Upper lobe of right lung (tissue), 1 donor: ENCODE measurements around the gene SSTR1. TPM values are rescaled to one million over a fixed set of nuclear protein-coding genes. Genes with fewer than 3 reads are reported as not detected.

ENCODE experiments used
- ATAC-seq: fragments of 200-7000 bp; cut with Tn5 transposase; one replicate; pipeline ENCODE4 v1.9.1; 2020; ENCODE audit warnings: mild to moderate bottlenecking, moderate library complexity
- DNase-seq: peaks from one replicate; pipeline ENCODE4 v3.0.0-alpha.2; 2020
- H3K27ac ChIP-seq: fragments of 200-600 bp; one replicate; pipeline ENCODE4 v1.8.0; 2022
- H3K27me3 ChIP-seq: fragments of 200-600 bp; one replicate; pipeline ENCODE4 v1.8.0; 2022; ENCODE audit warnings: mild to moderate bottlenecking
- H3K36me3 ChIP-seq: fragments of 200-600 bp; one replicate; pipeline ENCODE4 v1.8.0; 2022
- H3K4me1 ChIP-seq: fragments of 200-600 bp; one replicate; pipeline ENCODE4 v1.8.0; 2022
- H3K4me3 ChIP-seq: fragments of 200-600 bp; one replicate; pipeline ENCODE4 v1.8.0; 2022; ENCODE audit warnings: mild to moderate bottlenecking
- H3K9me3 ChIP-seq: fragments of 200-600 bp; one replicate; pipeline ENCODE4 v1.8.0; 2022
- CTCF ChIP-seq: fragments of 200-600 bp; IDR thresholded peaks from one replicate; pipeline ENCODE4 v1.8.0; 2022; ENCODE audit warnings: antibody characterized with exemption
- intact Hi-C: fragments of 100-400 bp; cut with DNase I; formaldehyde crosslinking; loops from one replicate; pipeline ENCODE4 v1.11.0; 2022
- total RNA-seq: library from RNA; stranded (reverse); fragmentation: NEBNext Ultra II Directional; extraction: Animal tissue kit (Norgen Biotek cat#: 25700); gene quantifications from one replicate; pipeline ENCODE4 v1.2.1, GENCODE V29; 2021
- donor health status: DM: no; HTN: yes; CAD: no; lungs with severe emphysema.

SSTR1 gene
- total RNA-seq, 1 donor from 2014 or later = 9.2 TPM

DNA sequence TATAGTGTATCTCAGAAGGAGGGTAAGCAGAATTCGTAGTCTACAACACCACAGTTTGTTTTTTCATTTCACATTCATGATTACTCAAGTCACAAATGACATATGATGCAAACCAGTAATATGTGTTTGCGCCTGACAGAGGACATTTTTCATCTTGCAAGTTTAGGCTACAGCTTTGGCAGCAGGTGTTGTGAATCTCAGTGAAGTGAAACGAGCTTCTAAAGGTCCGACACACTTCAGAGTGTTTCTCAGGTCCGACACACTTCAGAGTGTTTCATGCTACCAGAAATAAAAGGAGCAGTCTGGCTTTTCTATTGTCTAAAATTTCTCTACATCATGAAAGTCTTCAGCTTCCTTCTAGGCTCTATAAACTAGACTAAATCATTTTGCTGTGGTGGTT, 25.5 kb downstream of the SSTR1 start:
- H3K4me1 ChIP-seq = no peaks in the 10 kb centered on the region
- DNase-seq (no peak), ATAC-seq (no peak)
- no peak overlapping the region for H3K4me3 ChIP-seq
- H3K27ac ChIP-seq = no peak overlapping the region
- no peaks in the 10 kb centered on the region for H3K27me3 ChIP-seq
- H3K9me3 ChIP-seq = no peaks in the 10 kb centered on the region
- H3K36me3 ChIP-seq = no peaks in the 10 kb centered on the region
- intact Hi-C loops = no loop called here
- no peak for TF ChIP-seq CTCF

GRCh38 chr14:38238332-38238731, 30.6 kb downstream of the SSTR1 start:
- H3K4me3 ChIP-seq = no peak overlapping the region
- H3K36me3 ChIP-seq = no peaks in the 10 kb centered on the region
- no peak for TF ChIP-seq CTCF
- intact Hi-C loops = no loop called here
- no peaks in the 10 kb centered on the region for H3K27me3 ChIP-seq
- no peak for ATAC-seq
- H3K27ac ChIP-seq = no peak overlapping the region
- H3K4me1 ChIP-seq = no peaks in the 10 kb centered on the region
- no peak for DNase-seq
- no peaks in the 10 kb centered on the region for H3K9me3 ChIP-seq

DNA sequence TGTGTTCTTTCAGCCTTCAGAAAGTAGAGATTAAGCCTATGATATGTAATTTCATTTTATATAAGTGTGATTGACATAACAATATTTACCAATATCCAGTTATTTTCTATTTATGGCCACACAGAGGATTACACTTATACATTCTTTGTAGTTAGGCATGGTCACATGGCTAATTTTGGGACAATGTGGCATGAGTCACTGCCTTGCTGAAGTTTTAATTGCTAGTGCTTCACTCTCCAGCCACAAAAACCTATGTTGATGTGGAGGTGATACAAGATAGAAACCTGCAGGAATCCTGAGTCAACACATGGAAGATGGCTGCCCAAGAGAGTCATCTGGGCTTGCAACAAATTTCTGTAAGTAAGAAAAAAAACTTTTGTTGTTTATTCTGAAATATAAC, 31.2 kb downstream of the SSTR1 start:
- DNase-seq = no peak
- no peak for TF ChIP-seq CTCF
- intact Hi-C loops = no loop called here
- Histone ChIP-seq H3K9me3 (no peaks in the 10 kb centered on the region), H3K4me1 (no peaks in the 10 kb centered on the region), H3K36me3 (no peaks in the 10 kb centered on the region), H3K27me3 (no peaks in the 10 kb centered on the region), H3K4me3 (no peak overlapping the region), H3K27ac (no peak overlapping the region)
- no peak for ATAC-seq

DNA sequence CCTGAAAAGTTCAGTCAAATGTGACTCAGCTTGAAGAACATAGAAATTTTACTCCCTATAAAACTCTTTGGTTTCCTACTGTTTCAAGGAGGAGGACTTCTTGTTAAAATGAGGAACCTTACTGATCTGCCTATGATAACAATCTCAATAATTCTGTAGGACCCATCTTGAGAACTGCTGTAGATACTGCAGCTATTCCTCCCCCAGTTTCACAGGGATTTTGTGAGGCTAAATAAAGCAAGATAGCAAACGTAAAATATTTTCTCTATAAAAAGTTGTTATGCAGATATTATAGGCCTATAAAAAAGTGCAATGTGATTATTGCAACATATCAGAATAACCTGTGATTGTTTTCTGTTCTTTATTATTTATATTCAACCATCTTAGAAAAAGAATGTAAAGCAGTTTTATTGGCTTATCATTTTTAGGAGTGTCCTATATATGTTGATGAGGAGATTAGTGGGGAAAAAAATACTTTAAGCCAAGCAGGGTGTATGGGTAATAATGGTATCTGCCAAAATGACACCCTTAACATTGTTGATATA, 36.1 kb downstream of the SSTR1 start:
- TF ChIP-seq CTCF = no peak
- no peaks in the 10 kb centered on the region for H3K27me3 ChIP-seq
- intact Hi-C loops = no loop called here
- H3K36me3 ChIP-seq = no peaks in the 10 kb centered on the region
- H3K27ac ChIP-seq = no peak overlapping the region
- DNase-seq (no peak), ATAC-seq (no peak)
- H3K4me3 ChIP-seq = no peak overlapping the region
- H3K4me1 ChIP-seq = no peaks in the 10 kb centered on the region
- no peaks in the 10 kb centered on the region for H3K9me3 ChIP-seq

DNA sequence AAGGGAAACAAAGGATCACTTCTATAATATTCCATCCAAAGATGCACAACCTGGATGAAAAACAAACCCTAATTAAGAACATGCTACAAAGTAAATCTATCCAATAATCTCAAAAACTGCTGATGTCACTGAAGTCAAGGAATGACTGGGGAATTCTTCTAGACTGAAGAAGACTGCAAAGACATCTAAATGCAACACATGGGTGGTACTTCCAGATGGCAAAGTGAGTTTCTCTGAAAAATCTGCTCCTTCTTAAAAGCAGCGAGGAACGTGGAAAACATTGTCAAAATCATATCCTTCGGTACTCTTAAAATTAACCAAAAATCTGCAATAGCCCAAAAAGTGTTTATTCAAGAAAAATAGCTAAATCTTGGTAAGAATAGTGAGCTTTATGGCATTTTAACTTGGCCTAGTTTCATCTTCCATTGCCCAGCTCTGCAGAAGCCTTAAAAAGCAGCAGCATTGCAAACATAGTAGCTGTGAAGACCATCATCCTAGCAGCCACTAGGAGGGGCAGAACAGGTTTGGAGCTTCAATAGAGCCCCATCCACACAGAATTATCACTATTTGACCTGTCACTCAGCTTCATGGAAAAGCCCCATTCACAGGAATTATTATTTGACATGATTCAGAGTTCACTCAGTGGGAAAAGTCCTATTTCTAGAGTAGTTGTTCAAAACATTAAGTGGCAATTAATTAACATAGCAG, 40.8 kb downstream of the SSTR1 start:
- Histone ChIP-seq H3K27ac (no peak overlapping the region), H3K9me3 (no peaks in the 10 kb centered on the region), H3K4me3 (peak overlapping the region; percentile 51), H3K36me3 (no peaks in the 10 kb centered on the region), H3K27me3 (no peaks in the 10 kb centered on the region), H3K4me1 (no peaks in the 10 kb centered on the region)
- DNase-seq = no peak
- TF ChIP-seq CTCF = peak; percentile 21
- ATAC-seq = no peak
- intact Hi-C loops = no loop called here
